ENCODE measurements around the gene ZNF436. TPM values are rescaled to one million over a fixed set of nuclear protein-coding genes. Genes with fewer than 3 reads are reported as not detected.

The ZNF436 gene
- total RNA-seq, 1 donor, result 30.5 TPM

DNA sequence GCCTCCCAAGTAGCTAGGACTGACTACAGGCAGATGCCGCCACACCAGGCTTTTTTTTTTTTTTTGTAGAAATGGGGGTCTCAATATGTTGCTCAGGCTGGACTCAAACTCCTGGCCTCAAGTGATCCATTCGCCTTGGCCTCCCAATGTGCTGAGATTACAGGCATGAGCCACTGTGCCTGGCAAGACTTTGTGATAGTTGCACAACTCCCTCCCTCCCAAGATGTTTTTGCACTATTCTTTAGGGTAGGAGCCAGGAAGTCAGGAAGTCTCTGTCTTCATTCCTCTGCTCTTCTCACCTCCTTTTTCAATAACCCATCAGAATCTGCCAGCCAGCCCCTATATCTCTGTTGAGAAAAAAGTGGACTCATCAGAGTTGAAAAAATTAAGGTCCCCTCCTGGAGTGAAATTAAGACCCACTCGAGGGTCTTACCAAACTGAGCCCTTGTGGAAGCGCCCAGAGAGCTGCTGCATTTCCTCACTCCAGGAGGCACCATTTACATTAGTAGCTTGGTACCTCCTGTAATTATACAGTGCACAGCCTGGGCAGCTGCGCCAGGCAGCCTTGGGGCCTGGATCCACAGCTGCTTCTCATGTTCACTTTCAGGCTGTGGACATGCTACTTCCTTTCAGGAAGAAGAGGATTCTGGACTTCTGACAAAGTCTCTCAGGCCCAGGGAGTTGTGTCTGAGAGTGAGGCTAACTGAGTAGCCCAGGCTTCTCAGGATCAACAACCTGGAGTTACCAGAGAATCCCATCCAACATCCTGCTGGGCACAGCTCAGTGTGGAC, 30.9 kb upstream of the ZNF436 start:
- H3K4me3 ChIP-seq (ENCODE audit: low read depth, low read length), result no peak overlapping the region
- TF ChIP-seq, protein P1, sequence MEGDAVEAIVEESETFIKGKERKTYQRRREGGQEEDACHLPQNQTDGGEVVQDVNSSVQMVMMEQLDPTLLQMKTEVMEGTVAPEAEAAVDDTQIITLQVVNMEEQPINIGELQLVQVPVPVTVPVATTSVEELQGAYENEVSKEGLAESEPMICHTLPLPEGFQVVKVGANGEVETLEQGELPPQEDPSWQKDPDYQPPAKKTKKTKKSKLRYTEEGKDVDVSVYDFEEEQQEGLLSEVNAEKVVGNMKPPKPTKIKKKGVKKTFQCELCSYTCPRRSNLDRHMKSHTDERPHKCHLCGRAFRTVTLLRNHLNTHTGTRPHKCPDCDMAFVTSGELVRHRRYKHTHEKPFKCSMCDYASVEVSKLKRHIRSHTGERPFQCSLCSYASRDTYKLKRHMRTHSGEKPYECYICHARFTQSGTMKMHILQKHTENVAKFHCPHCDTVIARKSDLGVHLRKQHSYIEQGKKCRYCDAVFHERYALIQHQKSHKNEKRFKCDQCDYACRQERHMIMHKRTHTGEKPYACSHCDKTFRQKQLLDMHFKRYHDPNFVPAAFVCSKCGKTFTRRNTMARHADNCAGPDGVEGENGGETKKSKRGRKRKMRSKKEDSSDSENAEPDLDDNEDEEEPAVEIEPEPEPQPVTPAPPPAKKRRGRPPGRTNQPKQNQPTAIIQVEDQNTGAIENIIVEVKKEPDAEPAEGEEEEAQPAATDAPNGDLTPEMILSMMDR (IDR thresholded peaks at IDR 0.05; ENCODE audit: insufficient read depth, low read length), result no peak
- DNase-seq (ENCODE audit: low read depth), result peak; percentile 82

DNA sequence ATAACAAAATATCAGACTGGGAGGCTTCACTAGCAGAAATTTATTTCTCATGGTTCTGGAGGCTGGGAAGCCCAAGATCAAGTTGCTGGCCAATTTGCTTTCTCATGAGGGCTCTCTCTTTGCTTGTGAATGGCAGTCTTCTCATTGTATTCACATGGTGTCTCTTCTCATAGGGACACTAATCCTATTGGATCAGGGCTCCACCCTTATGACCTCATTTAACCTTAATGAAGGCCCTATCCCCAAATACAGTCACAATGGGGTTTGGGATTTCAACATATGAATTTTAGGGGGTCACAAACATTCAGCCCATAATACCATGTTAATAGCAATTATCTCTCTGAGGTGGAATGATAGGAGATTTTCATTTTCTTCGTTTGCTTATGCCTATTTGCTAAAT, 29.6 kb upstream of the ZNF436 start:
- no peak for DNase-seq (ENCODE audit: low read depth)
- no peak overlapping the region for H3K4me3 ChIP-seq (ENCODE audit: low read depth, low read length)
- TF ChIP-seq, protein P1 (IDR thresholded peaks at IDR 0.05; ENCODE audit: insufficient read depth, low read length), result no peak

DNA sequence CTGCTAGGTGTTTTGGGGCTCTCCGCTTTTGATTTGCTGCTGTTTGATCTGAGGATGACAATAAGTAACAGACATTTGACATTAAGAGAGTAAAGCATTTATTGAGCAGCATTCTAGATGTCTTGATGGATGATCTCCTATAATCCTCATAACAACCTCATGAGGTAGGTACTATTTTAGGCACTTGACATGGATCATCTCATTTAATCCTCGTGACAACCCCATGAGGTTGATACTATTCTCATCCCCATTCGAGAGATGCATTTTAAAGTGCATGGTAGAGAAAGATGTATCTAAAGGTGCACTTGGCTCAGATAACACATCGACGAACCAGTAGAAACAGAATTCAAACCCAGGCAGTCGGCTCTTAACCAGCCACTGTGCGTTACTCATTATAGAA, 28.3 kb upstream of the ZNF436 start:
- no peak overlapping the region for H3K4me3 ChIP-seq (ENCODE audit: low read depth, low read length)
- TF ChIP-seq, protein P1 (IDR thresholded peaks at IDR 0.05; ENCODE audit: insufficient read depth, low read length), result no peak
- no peak for DNase-seq (ENCODE audit: low read depth)

DNA sequence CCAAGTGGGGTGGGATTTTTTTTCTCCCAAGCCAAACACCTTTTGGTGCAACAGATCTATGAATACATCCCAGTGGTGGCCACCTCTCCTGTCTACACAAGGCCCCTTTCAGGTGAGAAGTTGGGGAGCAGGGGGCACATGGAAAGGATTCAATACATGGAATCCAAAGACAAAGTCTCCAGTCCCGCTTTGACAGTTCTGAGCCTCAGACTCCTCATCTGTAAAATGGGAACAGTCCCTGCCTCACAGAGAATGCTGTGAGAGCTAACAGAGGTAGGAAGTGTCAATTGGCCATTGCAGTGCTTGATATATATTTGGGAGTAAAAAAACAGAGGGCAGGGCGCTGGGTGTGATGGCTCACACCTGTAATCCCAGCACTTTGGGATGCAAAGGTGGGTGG, 26.7 kb upstream of the ZNF436 start:
- H3K4me3 ChIP-seq (ENCODE audit: low read depth, low read length), result no peak overlapping the region
- TF ChIP-seq, protein P1 (IDR thresholded peaks at IDR 0.05; ENCODE audit: insufficient read depth, low read length), result no peak
- no peak for DNase-seq (ENCODE audit: low read depth)

DNA sequence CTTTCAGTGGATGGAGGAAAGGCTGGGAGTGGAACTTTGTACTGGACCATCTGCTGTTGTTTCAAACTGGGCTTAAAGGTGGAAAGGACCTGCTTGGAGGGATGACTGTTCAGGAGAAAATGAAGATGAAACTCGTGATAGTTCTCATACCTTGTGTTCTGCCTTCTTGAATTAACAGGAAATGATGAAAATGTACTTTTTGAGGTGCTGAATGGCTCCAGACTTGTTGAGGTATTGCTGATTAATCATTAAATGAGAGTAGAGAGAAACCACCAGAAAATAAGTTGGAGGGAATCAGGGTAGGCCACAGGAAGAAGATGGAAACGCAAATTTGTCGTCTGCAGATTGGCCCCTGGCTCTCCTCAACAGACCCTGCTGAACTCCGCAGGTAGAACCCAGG, 26.2 kb upstream of the ZNF436 start:
- H3K4me3 ChIP-seq (ENCODE audit: low read depth, low read length), result no peak overlapping the region
- DNase-seq (ENCODE audit: low read depth), result no peak
- TF ChIP-seq, protein P1 (IDR thresholded peaks at IDR 0.05; ENCODE audit: insufficient read depth, low read length), result no peak

DNA sequence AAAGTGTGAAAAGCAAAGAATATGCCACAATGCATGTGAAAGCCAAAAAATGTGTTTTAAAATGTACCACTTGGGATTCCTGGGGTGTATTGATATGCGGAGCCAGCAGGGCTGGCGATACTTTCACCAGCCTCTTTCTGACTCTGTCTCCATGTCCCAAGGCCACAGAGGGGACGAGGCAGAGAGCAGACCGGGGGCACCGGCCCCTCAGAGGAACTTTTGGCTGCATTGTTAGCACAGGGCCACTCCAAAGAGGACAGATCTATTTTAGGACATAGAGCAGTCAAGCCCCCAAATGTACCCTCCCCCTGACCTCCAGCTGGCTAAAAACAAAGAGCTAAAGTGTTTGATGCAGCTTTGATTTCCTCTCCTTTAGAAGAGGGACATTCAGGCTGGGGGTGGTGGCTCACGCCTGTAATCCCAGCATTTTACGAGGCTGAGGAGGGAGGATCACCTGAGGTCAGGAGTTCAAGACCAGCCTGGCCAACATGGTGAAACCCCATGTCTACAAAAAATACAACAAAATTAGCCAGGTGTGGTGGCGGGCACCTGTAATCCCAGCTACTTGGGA, 25.6 kb upstream of the ZNF436 start:
- TF ChIP-seq, protein P1 (IDR thresholded peaks at IDR 0.05; ENCODE audit: insufficient read depth, low read length), result no peak
- H3K4me3 ChIP-seq (ENCODE audit: low read depth, low read length), result peak overlapping the region; percentile 17
- no peak for DNase-seq (ENCODE audit: low read depth)

All from fibroblast of the aortic adventitia (primary cell).